GM19193 (cell line): Measurements from ENCODE around the gene AGRN.

Experiments used
- POLR2A ChIP-seq: IDR thresholded peaks from 4 replicates; pipeline ENCODE4 v1.6.1; 2011; ENCODE audit not compliant: insufficient read depth, insufficient read length; ENCODE audit errors: extremely low read depth

The AGRN gene

GRCh38 chr1:1081311-1082238 is 61.7 kb downstream of the AGRN start:
- TF ChIP-seq POLR2A, result no peak

- TF ChIP-seq POLR2A, result no peak
These were observed 62.4 kb downstream of the AGRN start for GRCh38 chr1:1082239-1082775.

- TF ChIP-seq POLR2A, result no peak
These were observed 63.0 kb downstream of the AGRN start for GRCh38 chr1:1082776-1083415.

GRCh38 chr1:1083416-1084371 is 63.8 kb downstream of the AGRN start:
- TF ChIP-seq POLR2A, result no peak

- no peak for TF ChIP-seq POLR2A
These were observed 64.7 kb downstream of the AGRN start for GRCh38 chr1:1084372-1085170.

- TF ChIP-seq POLR2A, result no peak
These were observed 65.4 kb downstream of the AGRN start for GRCh38 chr1:1085171-1085841.

GRCh38 chr1:1085911-1086841 is 66.3 kb downstream of the AGRN start:
- TF ChIP-seq POLR2A, result no peak

- TF ChIP-seq POLR2A, result no peak
These were observed 67.0 kb downstream of the AGRN start for GRCh38 chr1:1086911-1087341.

GRCh38 chr1:1087351-1088028 is 67.6 kb downstream of the AGRN start:
- TF ChIP-seq POLR2A, result no peak

- TF ChIP-seq POLR2A, result no peak
These were observed 68.3 kb downstream of the AGRN start for GRCh38 chr1:1088029-1088800.
